Heart left ventricle (tissue), 16 donors: Measurements from ENCODE around the gene CNOT10. TPM values are rescaled to one million over a fixed set of nuclear protein-coding genes. Genes with fewer than 3 reads are reported as not detected.

Experiments used
- ATAC-seq, 4 donors: fragments of 200-7000 bp; cut with Tn5 transposase; one replicate each; pipeline ENCODE4 v1.9.1; 2020 to 2022; ENCODE audit warnings: moderate library complexity in 4 of 4, mild to moderate bottlenecking in 3 of 4, moderate number of reproducible peaks in 1 of 4
- DNase-seq, 5 donors: peaks; one replicate each; pipeline ENCODE4 v3.0.0-alpha.2; 2020
- H3K27ac ChIP-seq, 12 donors: fragments of 200-600 bp; sonication (generic) in 4 of 12; one replicate each; pipeline versions ENCODE4 v1.5.0 to v1.8.0; 2016 to 2022; ENCODE audit warnings: mild to moderate bottlenecking in 2 of 12
- H3K27me3 ChIP-seq, 9 donors: fragments of 200-600 bp; sonication (generic) in 2 of 9; one replicate each; pipeline versions ENCODE4 v1.5.1 to v1.8.0; 2016 to 2022; ENCODE audit warnings: mild to moderate bottlenecking in 3 of 9
- H3K36me3 ChIP-seq, 9 donors: fragments of 200-600 bp; sonication (generic) in 2 of 9; one replicate each; pipeline versions ENCODE4 v1.5.0 to v1.8.0; 2018 to 2022; ENCODE audit warnings: mild to moderate bottlenecking in 2 of 9
- H3K4me1 ChIP-seq, 12 donors: fragments of 200-600 bp; sonication (generic) in 4 of 12; one replicate each; pipeline versions ENCODE4 v1.5.0 to v1.8.0; 2016 to 2022; ENCODE audit warnings: mild to moderate bottlenecking in 3 of 12
- H3K4me3 ChIP-seq, 12 donors: fragments of 200-600 bp; sonication (generic) in 4 of 12; one replicate each; pipeline versions ENCODE4 v1.5.0 to v1.8.0; 2017 to 2022; ENCODE audit warnings: mild to moderate bottlenecking in 9 of 12, moderate library complexity in 4 of 12
- H3K9me3 ChIP-seq, 12 donors: fragments of 200-600 bp; sonication (generic) in 4 of 12; one replicate each; pipeline versions ENCODE4 v1.5.0 to v1.8.0; 2016 to 2022; ENCODE audit warnings: mild to moderate bottlenecking in 1 of 12
- CTCF ChIP-seq, 12 donors: fragments of 200-600 bp; sonication (generic) in 4 of 12; IDR thresholded peaks; one replicate each; pipeline versions ENCODE4 v1.5.0 to v1.8.0; 2018 to 2022; ENCODE audit warnings: antibody characterized with exemption in 12 of 12, mild to moderate bottlenecking in 5 of 12
- POLR2A ChIP-seq, 2 donors: fragments of 450-650 bp; IDR thresholded peaks; one replicate each; pipeline ENCODE4 v1.6.1; 2017; ENCODE audit warnings: antibody characterized with exemption in 2 of 2, mild to moderate bottlenecking in 2 of 2, moderate library complexity in 2 of 2
- WGBS, 4 donors: extraction: QIAGEN DNeasy Blood & Tissue Kit in 2 of 4; methylation state at CpG; one replicate each; pipeline versions ENCODE4 v1.1.5 to v1.1.7; 2013 to 2018; 5-methylcytosine and 5-hydroxymethylcytosine counted together
- intact Hi-C, 10 donors: fragments of 100-400 bp; cut with DNase I; formaldehyde crosslinking; loops; one replicate each; pipeline versions ENCODE4 v1.11.1 to v1.14.2; 2022
- polyA plus RNA-seq, 2 donors: library from polyadenylated mRNA; stranded (reverse); fragments of 200-250 nt; gene quantifications; one replicate each; pipeline ENCODE4 v1.2.3, GENCODE V29; 2013
- total RNA-seq, 9 donors: library from RNA; depleted of rRNA in 2 of 9; stranded (reverse); fragments of >200 nt in 2 of 9; fragmentation: NEBNext Ultra II Directional in 3 of 9; extraction: Animal tissue kit (Norgen Biotek cat#: 25700) in 3 of 9; gene quantifications; one replicate each; pipeline versions ENCODE4 v1.1.0 to v1.2.4, GENCODE V29; 2016 to 2023
- donor health status: ischemic (EF 13 %, LVEDD 7.1; RV severe dilation, severe dysfunction).
- donor health status: healthy with polysubstance abuse.
- donor health status: DM: no; HTN: yes; CAD: no.
- donor health status: DM: no; HTN: no; CAD: no.
- donor health status: ischemic (EF 25% LVEDD 6.9; RV normal size, moderate dysfunction).
- donor health status: ischemic (EF 25% LVEDD 5.7; RV mildly dilated, moderate dysfunction).
- donor health status: healthy.
- donor health status: DM: yes; HTN: yes; CAD: no.
- donor health status: ischemic (EF 35%, LVEDD 5.7; RV mildly dilated, moderate dysfunction).
- donor health status: nonischemic (EF 11% LVEDD 7.7; RV severe dilation, severe dysfunction).
- donor health status: DM: yes; HTN: yes; CAD: no.
- donor health status: PGD.
- donor health status: ischemic (EF 29% LVEDD 5.4; RV normal size, mild dysfunction).
- donor health status: nonischemic (EF 23%, LVEDD 6.1; RV moderate dilation, normal function).

The CNOT10 gene
- total and polyA plus RNA-seq, 11 donors = 6.3 to 23.3 (median 15.9) TPM

GRCh38 chr3:32818229-32818969 is 133.4 kb downstream of the CNOT10 start:
- Histone ChIP-seq H3K27me3 (peaks cover 33 to 74% (median 50%) of the 10 kb centered on the region in 9 donors), H3K9me3 (no peaks in the 10 kb centered on the region), H3K36me3 (no peaks in the 10 kb centered on the region), H3K27ac (no peak overlapping the region), H3K4me3 (peak overlapping the region in 6 of 12 donors; percentile 8 to 63 (median 49)), H3K4me1 (peaks cover 0 to 35% (median 7%) of the 10 kb centered on the region in 12 donors)
- no peak for TF ChIP-seq POLR2A (IDR thresholded peaks at IDR 0.05)
- no peak for TF ChIP-seq CTCF (IDR thresholded peaks at IDR 0.05)
- DNase-seq (no peak), ATAC-seq (no peak)
- intact Hi-C loops = no loop called here
- WGBS, 4 donors = 1 to 3% (median 3%) methylated on average over 25 to 111 of the region's 111 CpGs

- WGBS, 4 donors = 43 to 61% (median 47%) methylated on average over 21 to 25 of the region's 25 CpGs
- Histone ChIP-seq H3K4me3 (peak overlapping the region in 2 of 12 donors; percentile 49 to 63), H3K9me3 (no peaks in the 10 kb centered on the region), H3K4me1 (peaks cover 0 to 34% (median 7%) of the 10 kb centered on the region in 12 donors), H3K36me3 (no peaks in the 10 kb centered on the region), H3K27me3 (peaks cover 33 to 74% (median 50%) of the 10 kb centered on the region in 9 donors), H3K27ac (no peak overlapping the region)
- TF ChIP-seq CTCF (IDR thresholded peaks at IDR 0.05) = no peak
- no peak for TF ChIP-seq POLR2A (IDR thresholded peaks at IDR 0.05)
- ATAC-seq = no peak
- intact Hi-C loops = no loop called here
- DNase-seq = no peak
Observed at GRCh38 chr3:32818970-32819511, 134.1 kb downstream of the CNOT10 start.

GRCh38 chr3:32819551-32820348 is 134.8 kb downstream of the CNOT10 start:
- ATAC-seq = no peak

More at GRCh38 chr3:32819551-32820348, 134.8 kb downstream of the CNOT10 start:
- WGBS, 4 donors = 68 to 70% (median 69%) methylated on average over 41 of the region's 41 CpGs
- intact Hi-C loops = no loop called here
- Histone ChIP-seq H3K27me3 (peaks cover 33 to 78% (median 50%) of the 10 kb centered on the region in 9 donors), H3K4me1 (peaks cover 0 to 34% (median 7%) of the 10 kb centered on the region in 12 donors), H3K9me3 (no peaks in the 10 kb centered on the region), H3K36me3 (no peaks in the 10 kb centered on the region), H3K4me3 (no peak overlapping the region), H3K27ac (no peak overlapping the region)
- DNase-seq = no peak
- TF ChIP-seq CTCF (IDR thresholded peaks at IDR 0.05) = no peak
- no peak for TF ChIP-seq POLR2A (IDR thresholded peaks at IDR 0.05)
